NB4 (cell line): ENCODE measurements around the gene SLC35G4.
"Not testable (repeated sequence)": the region's sequence is repeated elsewhere in the genome, so short reads cannot be mapped to it uniquely, and the experiment has no call there.

Experiments
- DNase-seq: peaks from one replicate; pipeline ENCODE4 v3.0.0; 2010; ENCODE audit warnings: low read depth
- H3K4me3 ChIP-seq: one replicate; pipeline ENCODE4 v1.5.1; 2011; ENCODE audit warnings: mild to moderate bottlenecking, low read depth, low read length, moderate library complexity
- MYC ChIP-seq: IDR thresholded peaks from 2 replicates; pipeline ENCODE4 v1.6.1; 2011; ENCODE audit warnings: low read depth, low read length
- POLR2A ChIP-seq: IDR thresholded peaks from 2 replicates; pipeline ENCODE4 v1.6.1; 2011; ENCODE audit warnings: mild to moderate bottlenecking; ENCODE audit not compliant: insufficient read length; ENCODE audit errors: extremely low read depth
- TF ChIP-seq, protein P1 (sequence below): IDR thresholded peaks from one replicate; pipeline ENCODE4 v1.5.1; 2012; ENCODE audit warnings: low read depth, low read length
- TF ChIP-seq, protein P2 (sequence below): IDR thresholded peaks from 2 replicates; pipeline ENCODE4 v1.6.1; 2011; ENCODE audit warnings: low read depth, low read length

The SLC35G4 gene

DNA sequence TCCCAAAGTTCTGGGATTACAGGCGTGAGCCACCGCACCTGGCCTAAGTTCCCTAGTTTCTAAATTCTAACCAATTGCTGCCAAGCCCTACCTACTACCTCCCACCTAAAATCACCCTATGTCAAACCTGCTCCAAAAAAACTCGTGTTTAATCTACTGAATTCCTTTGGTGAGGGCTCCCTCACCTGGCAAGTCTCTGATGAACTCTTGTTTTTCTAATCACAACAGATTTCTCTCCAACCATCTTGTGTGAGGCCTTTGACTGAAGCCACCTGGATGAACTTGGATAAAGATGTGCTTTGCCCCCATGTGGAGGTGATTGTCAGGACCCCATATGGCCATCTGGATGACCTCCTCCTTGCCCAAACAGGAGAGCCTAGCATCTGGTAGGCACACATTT, 17.4 kb upstream of the SLC35G4 start:
- no peak for DNase-seq

DNA sequence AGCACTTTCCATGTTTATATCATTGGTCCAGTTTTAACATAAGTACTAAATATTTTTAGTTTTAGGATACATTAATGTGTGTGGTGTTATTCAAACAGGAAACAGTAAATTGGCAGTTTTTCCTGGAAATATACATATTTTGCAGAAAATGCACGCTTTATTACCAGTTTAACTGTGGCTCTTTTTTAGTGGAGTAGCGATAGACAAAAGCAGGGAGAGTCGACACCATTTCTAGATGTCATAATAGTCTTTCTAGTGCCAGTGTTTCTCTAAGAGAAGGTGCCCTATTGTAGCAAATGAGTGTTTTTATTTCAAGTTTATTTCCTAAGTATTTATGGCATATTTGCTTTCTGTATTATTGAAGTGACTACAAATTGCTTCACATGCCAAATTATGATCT, 9.1 kb upstream of the SLC35G4 start:
- TF ChIP-seq, protein P1, sequence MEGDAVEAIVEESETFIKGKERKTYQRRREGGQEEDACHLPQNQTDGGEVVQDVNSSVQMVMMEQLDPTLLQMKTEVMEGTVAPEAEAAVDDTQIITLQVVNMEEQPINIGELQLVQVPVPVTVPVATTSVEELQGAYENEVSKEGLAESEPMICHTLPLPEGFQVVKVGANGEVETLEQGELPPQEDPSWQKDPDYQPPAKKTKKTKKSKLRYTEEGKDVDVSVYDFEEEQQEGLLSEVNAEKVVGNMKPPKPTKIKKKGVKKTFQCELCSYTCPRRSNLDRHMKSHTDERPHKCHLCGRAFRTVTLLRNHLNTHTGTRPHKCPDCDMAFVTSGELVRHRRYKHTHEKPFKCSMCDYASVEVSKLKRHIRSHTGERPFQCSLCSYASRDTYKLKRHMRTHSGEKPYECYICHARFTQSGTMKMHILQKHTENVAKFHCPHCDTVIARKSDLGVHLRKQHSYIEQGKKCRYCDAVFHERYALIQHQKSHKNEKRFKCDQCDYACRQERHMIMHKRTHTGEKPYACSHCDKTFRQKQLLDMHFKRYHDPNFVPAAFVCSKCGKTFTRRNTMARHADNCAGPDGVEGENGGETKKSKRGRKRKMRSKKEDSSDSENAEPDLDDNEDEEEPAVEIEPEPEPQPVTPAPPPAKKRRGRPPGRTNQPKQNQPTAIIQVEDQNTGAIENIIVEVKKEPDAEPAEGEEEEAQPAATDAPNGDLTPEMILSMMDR = no peak
- TF ChIP-seq POLR2A = no peak
- TF ChIP-seq MYC = no peak
- TF ChIP-seq, protein P2, sequence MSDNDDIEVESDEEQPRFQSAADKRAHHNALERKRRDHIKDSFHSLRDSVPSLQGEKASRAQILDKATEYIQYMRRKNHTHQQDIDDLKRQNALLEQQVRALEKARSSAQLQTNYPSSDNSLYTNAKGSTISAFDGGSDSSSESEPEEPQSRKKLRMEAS = no peak
- DNase-seq = no peak
- no peak overlapping the region for H3K4me3 ChIP-seq

More for the DNA sequence above, 17.4 kb upstream of the SLC35G4 start:
- H3K4me3 ChIP-seq = no peak overlapping the region
- TF ChIP-seq MYC (no peak), POLR2A (no peak)
- TF ChIP-seq, protein P1 = no peak
- TF ChIP-seq, protein P2 = no peak

DNA sequence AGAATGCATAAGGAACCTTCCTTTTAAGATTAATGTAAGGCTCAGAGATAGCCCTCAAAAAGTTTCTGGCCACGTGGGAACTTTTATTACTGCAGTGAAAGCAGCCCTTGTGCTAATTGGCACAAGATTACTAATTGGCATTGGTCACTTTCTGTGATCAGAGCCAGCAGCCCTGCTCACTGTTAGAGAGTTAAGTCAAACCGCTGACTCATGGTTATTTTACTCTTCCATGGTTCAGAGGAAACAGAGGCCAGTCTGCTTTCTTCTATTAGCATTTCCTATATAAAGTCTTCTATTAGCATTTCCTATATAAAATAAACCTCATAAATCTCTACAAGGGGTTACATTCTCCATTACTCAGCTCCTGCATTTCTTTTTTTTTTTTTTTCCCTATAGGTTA, 1.5 kb upstream of the SLC35G4 start:
- no peak for DNase-seq
- TF ChIP-seq, protein P1 = no peak
- TF ChIP-seq, protein P2 = no peak
- TF ChIP-seq MYC = no peak
- TF ChIP-seq POLR2A = no peak
- no peak overlapping the region for H3K4me3 ChIP-seq

DNA sequence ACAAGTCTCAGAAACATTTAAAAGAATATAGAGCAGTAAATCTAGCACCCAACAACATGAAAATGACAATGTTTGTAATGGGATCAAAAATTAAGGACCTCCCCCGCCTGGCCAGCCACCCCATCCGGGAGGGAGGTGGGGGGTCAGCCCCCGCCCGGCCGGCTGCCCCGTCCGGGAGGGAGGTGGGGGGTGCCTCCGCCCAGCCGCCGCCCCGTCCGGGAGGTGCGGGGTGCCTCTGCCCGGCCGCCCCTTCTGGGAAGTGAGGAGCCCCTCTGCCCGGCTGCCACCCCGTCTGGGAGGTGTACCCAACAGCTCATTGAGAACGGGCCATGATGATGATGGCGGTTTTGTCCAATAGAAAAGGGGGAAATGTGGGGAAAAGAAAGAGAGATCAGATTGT, 778 bp upstream of the SLC35G4 start:
- not testable (repeated sequence) for H3K4me3 ChIP-seq, DNase-seq

DNA sequence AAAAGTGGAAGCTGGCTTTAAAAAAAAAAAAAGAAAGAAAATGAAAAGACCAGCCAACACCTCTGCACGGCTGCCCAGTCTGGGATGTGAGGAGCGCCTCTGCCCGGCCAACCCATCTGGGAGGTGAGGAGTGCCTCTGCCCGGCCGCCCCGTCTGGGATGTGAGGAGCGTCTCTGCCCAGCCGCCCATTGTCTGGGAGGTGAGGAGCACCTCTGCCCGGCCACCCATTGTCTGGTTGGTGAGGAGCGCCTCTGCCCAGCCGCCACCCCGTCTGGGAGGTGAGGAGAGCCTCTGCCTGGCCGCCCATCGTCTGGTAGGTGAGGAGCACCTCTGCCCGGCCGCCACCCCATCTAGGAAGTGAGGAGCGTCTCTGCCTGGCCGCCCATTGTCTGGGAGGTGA, 3.7 kb downstream of the SLC35G4 start:
- not testable (repeated sequence) for DNase-seq

DNA sequence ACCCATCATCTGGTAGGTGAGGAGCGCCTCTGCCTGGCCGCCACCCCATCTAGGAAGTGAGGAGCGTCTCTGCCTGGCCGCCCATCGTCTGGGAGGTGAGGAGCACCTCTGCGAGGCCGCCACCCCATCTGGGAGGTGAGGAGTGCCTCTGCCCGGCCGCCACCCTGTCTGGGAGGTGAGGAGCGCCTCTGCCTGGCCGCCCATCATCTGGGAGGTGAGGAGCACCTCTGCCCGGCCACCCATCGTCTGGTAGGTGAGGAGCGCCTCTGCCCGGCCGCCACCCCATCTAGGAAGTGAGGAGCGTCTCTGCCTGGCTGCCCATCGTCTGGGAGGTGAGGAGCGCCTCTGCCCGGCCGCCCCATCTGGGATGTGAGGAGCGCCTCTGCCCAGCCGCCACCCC, 4.2 kb downstream of the SLC35G4 start:
- H3K4me3 ChIP-seq, DNase-seq: not testable (repeated sequence)

More for the DNA sequence above, 3.7 kb downstream of the SLC35G4 start:
- H3K4me3 ChIP-seq = not testable (repeated sequence)

DNA sequence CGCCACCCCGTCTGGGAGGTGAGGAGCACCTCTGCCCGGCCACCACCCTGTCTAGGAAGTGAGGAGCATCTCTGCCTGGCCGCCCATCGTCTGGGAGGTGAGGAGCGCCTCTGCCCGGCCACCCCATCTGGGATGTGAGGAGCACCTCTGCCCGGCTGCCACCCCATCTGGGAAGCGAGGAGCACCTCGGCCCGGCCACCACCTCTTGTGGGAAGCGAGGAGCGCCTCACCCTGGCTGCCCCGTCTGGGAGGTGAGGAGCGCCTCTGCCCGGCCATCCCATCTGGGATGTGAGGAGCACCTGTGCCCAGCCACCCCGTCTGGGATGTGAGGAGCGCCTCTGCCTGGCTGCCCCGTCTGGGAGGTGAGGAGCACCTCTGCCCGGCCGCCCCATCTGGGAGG, 4.6 kb downstream of the SLC35G4 start:
- H3K4me3 ChIP-seq, DNase-seq: not testable (repeated sequence)

DNA sequence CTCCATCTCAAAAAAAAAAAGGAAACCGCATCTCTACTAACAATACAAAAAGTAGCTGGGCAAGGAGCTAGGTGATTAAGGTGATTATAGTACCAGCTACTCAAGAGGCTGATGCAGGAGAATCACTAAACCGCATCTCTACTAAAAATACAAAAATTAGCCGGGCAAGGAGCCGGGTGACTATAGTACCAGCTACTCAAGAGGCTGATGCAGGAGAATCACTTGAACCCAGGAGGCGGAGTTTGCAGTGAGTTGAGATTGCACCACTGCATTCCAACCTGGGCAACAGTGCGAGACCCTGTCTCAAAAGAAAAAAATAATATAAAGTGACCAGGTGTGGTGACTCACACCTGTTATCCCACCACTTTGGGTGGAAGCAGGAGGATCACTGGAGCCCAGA, 5.6 kb downstream of the SLC35G4 start:
- not testable (repeated sequence) for DNase-seq, H3K4me3 ChIP-seq

DNA sequence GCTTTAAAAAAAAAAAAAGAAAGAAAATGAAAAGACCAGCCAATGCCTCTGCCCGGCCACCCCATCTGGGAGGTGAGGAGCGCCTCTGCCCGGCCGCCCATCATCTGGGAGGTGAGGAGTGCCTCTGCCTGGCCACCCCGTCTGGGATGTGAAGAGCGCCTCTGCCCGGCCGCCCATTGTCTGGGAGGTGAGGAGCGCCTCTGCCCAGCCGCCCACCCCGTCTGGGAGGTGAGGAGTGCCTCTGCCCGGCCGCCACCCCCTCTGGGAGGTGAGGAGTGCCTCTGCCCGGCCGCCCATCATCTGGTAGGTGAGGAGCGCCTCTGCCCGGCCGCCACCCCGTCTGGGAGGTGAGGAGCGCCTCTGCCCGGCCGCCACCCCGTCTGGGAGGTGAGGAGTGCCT, 37.9 kb downstream of the SLC35G4 start:
- DNase-seq, H3K4me3 ChIP-seq: not testable (repeated sequence)

DNA sequence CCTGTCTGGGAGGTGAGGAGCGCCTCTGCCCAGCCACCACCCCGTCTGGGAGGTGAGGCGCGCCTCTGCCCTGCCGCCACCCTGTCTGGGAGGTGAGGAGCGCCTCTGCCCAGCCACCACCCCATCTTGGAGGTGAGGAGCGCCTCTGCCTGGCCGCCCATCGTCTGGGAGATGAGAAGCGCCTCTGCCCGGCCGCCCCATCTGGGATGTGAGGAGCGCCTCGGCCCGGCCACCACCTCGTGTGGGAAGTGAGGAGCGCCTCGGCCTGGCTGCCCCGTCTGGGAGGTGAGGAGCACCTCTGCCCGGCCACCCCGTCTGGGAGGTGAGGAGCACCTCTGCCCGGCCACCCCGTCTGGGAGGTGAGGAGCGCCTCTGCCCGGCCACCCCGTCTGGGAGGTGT, 38.4 kb downstream of the SLC35G4 start:
- not testable (repeated sequence) for DNase-seq, H3K4me3 ChIP-seq
